ENCODE results near the gene TNXB.
"Not testable (repeated sequence)": the region's sequence is repeated elsewhere in the genome, so short reads cannot be mapped to it uniquely, and the experiment has no call there.

TNXB gene

GRCh38 chr6:32074996-32075532, 34.1 kb downstream of the TNXB start:
- Histone ChIP-seq H3K9ac (ENCODE audit: low read depth in 1 of 2, low read length in 2 of 2) (no peak overlapping the region), H3K27me3 (ENCODE audit: control insufficient read depth in 2 of 2, insufficient read depth in 2 of 2, low read length in 2 of 2) (no peaks in the 10 kb centered on the region), H3K27ac (ENCODE audit: low read depth in 2 of 2, low read length in 2 of 2) (no peak overlapping the region), H3K9me3 (ENCODE audit: control insufficient read depth in 2 of 2, low read length in 2 of 2) (no peaks in the 10 kb centered on the region), H3K4me1 (ENCODE audit: control insufficient read depth in 2 of 2, insufficient read depth in 2 of 2, low read length in 2 of 2) (no peaks in the 10 kb centered on the region), H3K4me3 (ENCODE audit: low read length in 2 of 2) (no peak overlapping the region), H3K36me3 (ENCODE audit: control insufficient read depth in 2 of 2, insufficient read depth in 2 of 2, low read length in 2 of 2) (no peaks in the 10 kb centered on the region)

- H3K4me3 ChIP-seq (ENCODE audit: low read length in 2 of 2) = no peak overlapping the region
- H3K9me3 ChIP-seq (ENCODE audit: control insufficient read depth in 2 of 2, low read length in 2 of 2) = no peaks in the 10 kb centered on the region
- H3K4me1 ChIP-seq (ENCODE audit: control insufficient read depth in 2 of 2, insufficient read depth in 2 of 2, low read length in 2 of 2) = no peaks in the 10 kb centered on the region
- H3K36me3 ChIP-seq (ENCODE audit: control insufficient read depth in 2 of 2, insufficient read depth in 2 of 2, low read length in 2 of 2) = no peaks in the 10 kb centered on the region
- no peak overlapping the region for H3K27ac ChIP-seq (ENCODE audit: low read depth in 2 of 2, low read length in 2 of 2)
- no peaks in the 10 kb centered on the region for H3K27me3 ChIP-seq (ENCODE audit: control insufficient read depth in 2 of 2, insufficient read depth in 2 of 2, low read length in 2 of 2)
- H3K9ac ChIP-seq (ENCODE audit: low read depth in 1 of 2, low read length in 2 of 2) = no peak overlapping the region
Observed at GRCh38 chr6:32073613-32074012, 35.5 kb downstream of the TNXB start.

GRCh38 chr6:32073101-32073500, 36.0 kb downstream of the TNXB start:
- Histone ChIP-seq H3K4me3 (ENCODE audit: low read length in 2 of 2) (no peak overlapping the region), H3K9ac (ENCODE audit: low read depth in 1 of 2, low read length in 2 of 2) (no peak overlapping the region), H3K36me3 (ENCODE audit: control insufficient read depth in 2 of 2, insufficient read depth in 2 of 2, low read length in 2 of 2) (no peaks in the 10 kb centered on the region), H3K27ac (ENCODE audit: low read depth in 2 of 2, low read length in 2 of 2) (no peak overlapping the region), H3K9me3 (ENCODE audit: control insufficient read depth in 2 of 2, low read length in 2 of 2) (no peaks in the 10 kb centered on the region), H3K4me1 (ENCODE audit: control insufficient read depth in 2 of 2, insufficient read depth in 2 of 2, low read length in 2 of 2) (no peaks in the 10 kb centered on the region), H3K27me3 (ENCODE audit: control insufficient read depth in 2 of 2, insufficient read depth in 2 of 2, low read length in 2 of 2) (no peaks in the 10 kb centered on the region)

- H3K4me1 ChIP-seq (ENCODE audit: control insufficient read depth in 2 of 2, insufficient read depth in 2 of 2, low read length in 2 of 2) = no peaks in the 10 kb centered on the region
- no peaks in the 10 kb centered on the region for H3K27me3 ChIP-seq (ENCODE audit: control insufficient read depth in 2 of 2, insufficient read depth in 2 of 2, low read length in 2 of 2)
- no peak overlapping the region for H3K9ac ChIP-seq (ENCODE audit: low read depth in 1 of 2, low read length in 2 of 2)
- no peak overlapping the region for H3K4me3 ChIP-seq (ENCODE audit: low read length in 2 of 2)
- no peaks in the 10 kb centered on the region for H3K9me3 ChIP-seq (ENCODE audit: control insufficient read depth in 2 of 2, low read length in 2 of 2)
- H3K27ac ChIP-seq (ENCODE audit: low read depth in 2 of 2, low read length in 2 of 2) = no peak overlapping the region
- H3K36me3 ChIP-seq (ENCODE audit: control insufficient read depth in 2 of 2, insufficient read depth in 2 of 2, low read length in 2 of 2) = no peaks in the 10 kb centered on the region
Observed at GRCh38 chr6:32070814-32071543, 38.2 kb downstream of the TNXB start.

- H3K36me3 ChIP-seq (ENCODE audit: control insufficient read depth in 2 of 2, insufficient read depth in 2 of 2, low read length in 2 of 2) = no peaks in the 10 kb centered on the region
- H3K9ac ChIP-seq (ENCODE audit: low read depth in 1 of 2, low read length in 2 of 2) = no peak overlapping the region
- no peak overlapping the region for H3K4me3 ChIP-seq (ENCODE audit: low read length in 2 of 2)
- no peaks in the 10 kb centered on the region for H3K9me3 ChIP-seq (ENCODE audit: control insufficient read depth in 2 of 2, low read length in 2 of 2)
- H3K27me3 ChIP-seq (ENCODE audit: control insufficient read depth in 2 of 2, insufficient read depth in 2 of 2, low read length in 2 of 2) = no peaks in the 10 kb centered on the region
- H3K4me1 ChIP-seq (ENCODE audit: control insufficient read depth in 2 of 2, insufficient read depth in 2 of 2, low read length in 2 of 2) = no peaks in the 10 kb centered on the region
- no peak overlapping the region for H3K27ac ChIP-seq (ENCODE audit: low read depth in 2 of 2, low read length in 2 of 2)
Observed at GRCh38 chr6:32069878-32070515, 39.1 kb downstream of the TNXB start.

- H3K4me3 ChIP-seq (ENCODE audit: low read length in 2 of 2) = no peak overlapping the region
- H3K36me3 ChIP-seq (ENCODE audit: control insufficient read depth in 2 of 2, insufficient read depth in 2 of 2, low read length in 2 of 2) = no peaks in the 10 kb centered on the region
- no peak overlapping the region for H3K27ac ChIP-seq (ENCODE audit: low read depth in 2 of 2, low read length in 2 of 2)
- H3K4me1 ChIP-seq (ENCODE audit: control insufficient read depth in 2 of 2, insufficient read depth in 2 of 2, low read length in 2 of 2) = no peaks in the 10 kb centered on the region
- no peak overlapping the region for H3K9ac ChIP-seq (ENCODE audit: low read depth in 1 of 2, low read length in 2 of 2)
- H3K27me3 ChIP-seq (ENCODE audit: control insufficient read depth in 2 of 2, insufficient read depth in 2 of 2, low read length in 2 of 2) = no peaks in the 10 kb centered on the region
- no peaks in the 10 kb centered on the region for H3K9me3 ChIP-seq (ENCODE audit: control insufficient read depth in 2 of 2, low read length in 2 of 2)
Observed at GRCh38 chr6:32069460-32069859, 39.7 kb downstream of the TNXB start.

GRCh38 chr6:32068867-32069266, 40.3 kb downstream of the TNXB start:
- Histone ChIP-seq H3K36me3 (ENCODE audit: control insufficient read depth in 2 of 2, insufficient read depth in 2 of 2, low read length in 2 of 2) (no peaks in the 10 kb centered on the region), H3K9ac (ENCODE audit: low read depth in 1 of 2, low read length in 2 of 2) (no peak overlapping the region), H3K4me1 (ENCODE audit: control insufficient read depth in 2 of 2, insufficient read depth in 2 of 2, low read length in 2 of 2) (no peaks in the 10 kb centered on the region), H3K27ac (ENCODE audit: low read depth in 2 of 2, low read length in 2 of 2) (no peak overlapping the region), H3K4me3 (ENCODE audit: low read length in 2 of 2) (no peak overlapping the region), H3K27me3 (ENCODE audit: control insufficient read depth in 2 of 2, insufficient read depth in 2 of 2, low read length in 2 of 2) (no peaks in the 10 kb centered on the region), H3K9me3 (ENCODE audit: control insufficient read depth in 2 of 2, low read length in 2 of 2) (no peaks in the 10 kb centered on the region)

- H3K9ac ChIP-seq (ENCODE audit: low read depth in 1 of 2, low read length in 2 of 2); H3K9me3 ChIP-seq (ENCODE audit: control insufficient read depth in 2 of 2, low read length in 2 of 2); H3K36me3 ChIP-seq (ENCODE audit: control insufficient read depth in 2 of 2, insufficient read depth in 2 of 2, low read length in 2 of 2); H3K4me1 ChIP-seq (ENCODE audit: control insufficient read depth in 2 of 2, insufficient read depth in 2 of 2, low read length in 2 of 2); H3K27ac ChIP-seq (ENCODE audit: low read depth in 2 of 2, low read length in 2 of 2); H3K27me3 ChIP-seq (ENCODE audit: control insufficient read depth in 2 of 2, insufficient read depth in 2 of 2, low read length in 2 of 2); H3K4me3 ChIP-seq (ENCODE audit: low read length in 2 of 2): not testable (repeated sequence)
Observed at GRCh38 chr6:32068315-32068714, 40.8 kb downstream of the TNXB start.

GRCh38 chr6:32067521-32067920, 41.6 kb downstream of the TNXB start:
- H3K36me3 ChIP-seq (ENCODE audit: control insufficient read depth in 2 of 2, insufficient read depth in 2 of 2, low read length in 2 of 2); H3K4me3 ChIP-seq (ENCODE audit: low read length in 2 of 2); H3K9ac ChIP-seq (ENCODE audit: low read depth in 1 of 2, low read length in 2 of 2); H3K4me1 ChIP-seq (ENCODE audit: control insufficient read depth in 2 of 2, insufficient read depth in 2 of 2, low read length in 2 of 2); H3K27ac ChIP-seq (ENCODE audit: low read depth in 2 of 2, low read length in 2 of 2); H3K9me3 ChIP-seq (ENCODE audit: control insufficient read depth in 2 of 2, low read length in 2 of 2); H3K27me3 ChIP-seq (ENCODE audit: control insufficient read depth in 2 of 2, insufficient read depth in 2 of 2, low read length in 2 of 2): not testable (repeated sequence)

- no peaks in the 10 kb centered on the region for H3K36me3 ChIP-seq (ENCODE audit: control insufficient read depth in 2 of 2, insufficient read depth in 2 of 2, low read length in 2 of 2)
- H3K27me3 ChIP-seq (ENCODE audit: control insufficient read depth in 2 of 2, insufficient read depth in 2 of 2, low read length in 2 of 2) = no peaks in the 10 kb centered on the region
- no peaks in the 10 kb centered on the region for H3K4me1 ChIP-seq (ENCODE audit: control insufficient read depth in 2 of 2, insufficient read depth in 2 of 2, low read length in 2 of 2)
- H3K9ac ChIP-seq (ENCODE audit: low read depth in 1 of 2, low read length in 2 of 2) = no peak overlapping the region
- H3K4me3 ChIP-seq (ENCODE audit: low read length in 2 of 2) = no peak overlapping the region
- H3K27ac ChIP-seq (ENCODE audit: low read depth in 2 of 2, low read length in 2 of 2) = no peak overlapping the region
- no peaks in the 10 kb centered on the region for H3K9me3 ChIP-seq (ENCODE audit: control insufficient read depth in 2 of 2, low read length in 2 of 2)
Observed at GRCh38 chr6:32064706-32065105, 44.4 kb downstream of the TNXB start.
